PFSK-1 (cell line): ENCODE data around the gene RORB.

Experiments
- FOXP2 ChIP-seq: optimal IDR thresholded peaks from 2 replicates; pipeline ENCODE3; 2011; ENCODE audit warnings: borderline replicate concordance, control low read depth, inconsistent platforms; ENCODE audit not compliant: insufficient read depth; ENCODE audit errors: extremely low read length, extremely low read depth
- POLR2AphosphoS5 ChIP-seq: IDR thresholded peaks from 2 replicates; pipeline ENCODE4 v1.6.1; 2012; ENCODE audit warnings: low read depth, mild to moderate bottlenecking, control low read depth, low read length, moderate library complexity
- SIN3A ChIP-seq: IDR thresholded peaks from 2 replicates; pipeline ENCODE4 v1.6.1; 2012; ENCODE audit warnings: mild to moderate bottlenecking, low read length, moderate library complexity, borderline replicate concordance; ENCODE audit not compliant: insufficient read depth
- TAF1 ChIP-seq: IDR thresholded peaks from 2 replicates; pipeline ENCODE4 v1.6.1; 2012; ENCODE audit warnings: low read length, control low read depth, borderline replicate concordance; ENCODE audit not compliant: insufficient read depth
- TF ChIP-seq, protein P1 (sequence below), 2 experiments: IDR thresholded peaks; 2 replicates each; pipeline versions ENCODE4 v1.6.1 to v1.8.0; 2011 to 2012; ENCODE audit warnings: low read depth in 2 of 2, low read length in 2 of 2, control low read depth in 1 of 2, inconsistent platforms in 1 of 2, mild to moderate bottlenecking in 1 of 2, moderate library complexity in 1 of 2; ENCODE audit not compliant: insufficient read depth in 1 of 2

RORB gene

GRCh38 chr9:74524289-74524688 is 27.2 kb downstream of the RORB start:
- TF ChIP-seq, protein P1, sequence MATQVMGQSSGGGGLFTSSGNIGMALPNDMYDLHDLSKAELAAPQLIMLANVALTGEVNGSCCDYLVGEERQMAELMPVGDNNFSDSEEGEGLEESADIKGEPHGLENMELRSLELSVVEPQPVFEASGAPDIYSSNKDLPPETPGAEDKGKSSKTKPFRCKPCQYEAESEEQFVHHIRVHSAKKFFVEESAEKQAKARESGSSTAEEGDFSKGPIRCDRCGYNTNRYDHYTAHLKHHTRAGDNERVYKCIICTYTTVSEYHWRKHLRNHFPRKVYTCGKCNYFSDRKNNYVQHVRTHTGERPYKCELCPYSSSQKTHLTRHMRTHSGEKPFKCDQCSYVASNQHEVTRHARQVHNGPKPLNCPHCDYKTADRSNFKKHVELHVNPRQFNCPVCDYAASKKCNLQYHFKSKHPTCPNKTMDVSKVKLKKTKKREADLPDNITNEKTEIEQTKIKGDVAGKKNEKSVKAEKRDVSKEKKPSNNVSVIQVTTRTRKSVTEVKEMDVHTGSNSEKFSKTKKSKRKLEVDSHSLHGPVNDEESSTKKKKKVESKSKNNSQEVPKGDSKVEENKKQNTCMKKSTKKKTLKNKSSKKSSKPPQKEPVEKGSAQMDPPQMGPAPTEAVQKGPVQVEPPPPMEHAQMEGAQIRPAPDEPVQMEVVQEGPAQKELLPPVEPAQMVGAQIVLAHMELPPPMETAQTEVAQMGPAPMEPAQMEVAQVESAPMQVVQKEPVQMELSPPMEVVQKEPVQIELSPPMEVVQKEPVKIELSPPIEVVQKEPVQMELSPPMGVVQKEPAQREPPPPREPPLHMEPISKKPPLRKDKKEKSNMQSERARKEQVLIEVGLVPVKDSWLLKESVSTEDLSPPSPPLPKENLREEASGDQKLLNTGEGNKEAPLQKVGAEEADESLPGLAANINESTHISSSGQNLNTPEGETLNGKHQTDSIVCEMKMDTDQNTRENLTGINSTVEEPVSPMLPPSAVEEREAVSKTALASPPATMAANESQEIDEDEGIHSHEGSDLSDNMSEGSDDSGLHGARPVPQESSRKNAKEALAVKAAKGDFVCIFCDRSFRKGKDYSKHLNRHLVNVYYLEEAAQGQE (IDR thresholded peaks at IDR 0.05; ENCODE audit: insufficient read depth in 1 of 2, low read depth in 2 of 2, low read length in 2 of 2): no peak
- TF ChIP-seq POLR2AphosphoS5 (no peak), SIN3A (no peak), FOXP2 (no peak), TAF1 (no peak)

- TF ChIP-seq, protein P1 (IDR thresholded peaks at IDR 0.05; ENCODE audit: insufficient read depth in 1 of 2, low read depth in 2 of 2, low read length in 2 of 2): no peak
- TF ChIP-seq POLR2AphosphoS5: no peak
- TF ChIP-seq SIN3A: no peak
- TF ChIP-seq FOXP2: no peak
- TF ChIP-seq TAF1: no peak
Measured at GRCh38 chr9:74526215-74526614, 29.1 kb downstream of the RORB start.

DNA sequence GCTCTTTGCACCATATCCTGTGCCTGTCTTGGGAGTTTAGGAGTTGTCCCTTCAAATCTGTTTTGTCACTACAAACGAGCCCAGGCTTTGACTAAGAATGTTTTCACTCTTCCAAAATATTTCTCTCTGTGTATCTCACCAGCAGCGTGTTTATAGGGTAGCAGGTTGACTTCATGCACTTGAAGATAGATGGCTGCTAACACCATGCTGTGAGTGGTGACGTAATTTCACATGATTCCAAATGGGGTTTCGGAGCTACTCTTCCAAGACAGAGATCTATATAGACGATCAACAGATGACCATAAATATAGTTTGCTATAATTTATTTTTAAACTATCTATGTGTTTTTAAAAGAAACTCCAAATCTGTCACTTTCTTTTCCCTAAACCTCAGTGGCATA is 30.6 kb downstream of the RORB start:
- TF ChIP-seq FOXP2: no peak
- no peak for TF ChIP-seq TAF1
- TF ChIP-seq SIN3A: no peak
- TF ChIP-seq, protein P1 (IDR thresholded peaks at IDR 0.05; ENCODE audit: insufficient read depth in 1 of 2, low read depth in 2 of 2, low read length in 2 of 2): no peak
- no peak for TF ChIP-seq POLR2AphosphoS5

GRCh38 chr9:74528207-74528606 is 31.1 kb downstream of the RORB start:
- TF ChIP-seq TAF1 (no peak), FOXP2 (no peak), POLR2AphosphoS5 (no peak)
- TF ChIP-seq, protein P1 (IDR thresholded peaks at IDR 0.05; ENCODE audit: insufficient read depth in 1 of 2, low read depth in 2 of 2, low read length in 2 of 2): no peak

DNA sequence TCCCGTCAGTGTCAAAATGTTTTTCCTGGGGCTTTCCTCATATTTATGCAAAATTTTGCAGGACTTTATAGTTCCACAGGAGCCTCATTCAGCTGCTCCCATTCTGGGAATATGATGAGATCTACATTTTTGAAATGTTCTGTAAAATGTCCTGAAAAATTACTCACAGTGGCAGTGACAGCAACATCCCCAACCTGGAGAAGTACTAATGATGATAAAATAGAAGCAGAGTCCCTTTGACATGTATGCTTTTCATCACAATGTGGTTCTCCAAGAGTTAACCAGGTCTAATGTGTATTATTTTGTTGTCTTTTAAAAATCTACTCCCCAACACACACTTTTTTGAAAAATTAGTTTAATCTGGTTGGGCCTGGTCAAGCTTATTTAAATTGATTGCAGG is 36.1 kb downstream of the RORB start:
- TF ChIP-seq POLR2AphosphoS5 (no peak), TAF1 (no peak), FOXP2 (no peak), SIN3A (no peak)
- TF ChIP-seq, protein P1 (IDR thresholded peaks at IDR 0.05; ENCODE audit: insufficient read depth in 1 of 2, low read depth in 2 of 2, low read length in 2 of 2): no peak
